ENCODE results near the gene SVOPL. TPM values are rescaled to one million over a fixed set of nuclear protein-coding genes. Genes with fewer than 3 reads are reported as not detected.

Gene SVOPL
- total and polyA plus RNA-seq, 10 of the 15 experiments (the other 5 are each of a cell fraction or from before 2014, with no cell fraction given), result 0.15 TPM; not detected in 9

GRCh38 chr7:138579136-138579535 lies 122.0 kb downstream of the SVOPL start:
- Histone ChIP-seq H3K4me1 (ENCODE audit: control insufficient read depth, insufficient read depth, low read length) (no peaks in the 10 kb centered on the region), H3K27me3 (replicated peaks in 1 of 2; ENCODE audit: control insufficient read depth in 2 of 2, insufficient read depth in 2 of 2, low read length in 1 of 2) (no peaks in the 10 kb centered on the region), H3K9me3 (replicated peaks; ENCODE audit: control insufficient read depth, insufficient read depth, low read length) (no peaks in the 10 kb centered on the region), H3K4me3 (no peak overlapping the region), H4K20me1 (ENCODE audit: control insufficient read depth, insufficient read depth) (no peaks in the 10 kb centered on the region), H3K9ac (ENCODE audit: control insufficient read depth, insufficient read depth, low read length) (no peak overlapping the region), H3K36me3 (ENCODE audit: control insufficient read depth in 2 of 2, insufficient read depth in 2 of 2, low read length in 1 of 2) (peaks cover 3 to 12% of the 10 kb centered on the region in 2 experiments; a peak in 2 of 4 replicates), H2AFZ (ENCODE audit: control insufficient read depth, low read depth, low read length) (no peak overlapping the region), H3K79me2 (ENCODE audit: control insufficient read depth, insufficient read depth, low read length) (no peaks in the 10 kb centered on the region), H3K4me2 (ENCODE audit: control insufficient read depth, insufficient read depth) (no peak overlapping the region), H3K27ac (ENCODE audit: control insufficient read depth, insufficient read depth) (no peak overlapping the region)
- ATAC-seq, result no peak
- no TSS peak for BruUV-seq (replicated peaks)
- RAD21 ChIA-PET (ENCODE audit: unreplicated experiment), result no interaction called here
- POLR2A ChIA-PET, result no interaction called here
- DNase-seq (ENCODE audit: low read depth, low spot score), result no peak
- in situ Hi-C loops (cut with MboI) (no loop called here), intact Hi-C loops (cut with micrococcal nuclease; ENCODE audit: unreplicated experiment) (no loop called here)
- TF ChIP-seq IRF5 (IDR thresholded peaks at IDR 0.05; ENCODE audit: borderline replicate concordance) (no peak), ZBTB33 (IDR thresholded peaks at IDR 0.05) (no peak), ZNF592 (IDR thresholded peaks at IDR 0.05) (no peak), RELA (IDR thresholded peaks at IDR 0.05; ENCODE audit: borderline replicate concordance, partially characterized antibody) (no peak), MEF2A (IDR thresholded peaks at IDR 0.05; ENCODE audit: insufficient read depth, low read depth, low read length) (no peak), SP1 (IDR thresholded peaks at IDR 0.05; ENCODE audit: low read depth, low read length) (no peak), KAT2A (conservative IDR thresholded peaks at IDR 0.05; ENCODE audit: control insufficient read depth, low read depth, low read length) (no peak), IRF3 (IDR thresholded peaks at IDR 0.05) (no peak)
- SMC1A ChIA-PET (ENCODE audit: uncharacterized antibody, unreplicated experiment), result no interaction called here
- WGBS (ENCODE audit: insufficient coverage, insufficient replicate concordance, low lambda C conversion rate, missing lambda C conversion rate), result 100% methylated on average over 1 of the region's 1 CpG
- no peak for FAIRE-seq
- CTCF ChIA-PET, result no interaction called here
